ENCODE results near the gene HPSE. TPM values are rescaled to one million over a fixed set of nuclear protein-coding genes. Genes with fewer than 3 reads are reported as not detected.

Gene HPSE
- total RNA-seq, 4 donors from 2014 or later: 3.6 to 12.5 (median 8.5) TPM

DNA sequence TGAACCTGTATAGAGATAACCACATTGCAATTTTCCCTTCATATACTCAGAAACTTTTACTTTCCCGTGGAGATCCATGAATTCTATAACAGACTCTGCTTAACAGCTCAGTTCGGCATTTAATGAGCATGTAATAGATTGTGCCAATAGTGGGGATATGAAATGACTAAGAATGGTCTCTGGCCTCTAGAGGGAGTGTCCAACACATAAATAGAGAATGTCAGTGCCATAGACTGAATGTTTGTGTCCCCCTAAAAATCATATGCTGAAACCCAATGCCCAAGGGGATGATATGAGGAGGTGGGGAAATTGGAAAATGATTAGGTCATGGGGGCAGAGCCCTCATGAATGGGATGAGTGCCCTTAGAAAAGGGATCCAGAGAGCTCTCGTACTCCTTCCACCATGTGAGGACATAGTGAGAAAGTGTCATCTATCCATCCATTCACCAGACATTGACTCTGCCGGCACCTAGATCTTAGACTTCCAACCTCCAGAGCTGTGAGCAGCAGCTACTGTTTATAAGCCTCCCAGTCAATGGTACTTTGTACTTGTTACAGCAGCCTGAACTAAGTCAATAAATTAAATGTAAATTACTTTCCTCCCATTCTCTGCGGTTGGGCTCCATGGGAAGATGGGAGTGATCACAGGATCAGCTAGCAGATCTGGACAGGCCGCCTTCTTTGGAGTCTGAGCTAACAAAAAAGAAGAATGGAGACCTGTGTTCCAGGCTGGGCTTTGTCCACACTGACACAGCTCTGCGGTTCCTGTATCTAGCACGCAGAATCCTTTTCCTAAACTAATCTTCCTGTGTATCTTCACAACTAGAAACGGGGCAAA lies 28.1 kb upstream of the HPSE start:
- H3K27ac ChIP-seq: no peak overlapping the region
- H3K4me1 ChIP-seq: peaks cover 0 to 7% (median under 1%) of the 10 kb centered on the region in 3 donors
- H3K9me3 ChIP-seq: no peaks in the 10 kb centered on the region
- H3K27me3 ChIP-seq: no peaks in the 10 kb centered on the region
- no peak for TF ChIP-seq POLR2A (IDR thresholded peaks at IDR 0.05)
- TF ChIP-seq, protein P1, sequence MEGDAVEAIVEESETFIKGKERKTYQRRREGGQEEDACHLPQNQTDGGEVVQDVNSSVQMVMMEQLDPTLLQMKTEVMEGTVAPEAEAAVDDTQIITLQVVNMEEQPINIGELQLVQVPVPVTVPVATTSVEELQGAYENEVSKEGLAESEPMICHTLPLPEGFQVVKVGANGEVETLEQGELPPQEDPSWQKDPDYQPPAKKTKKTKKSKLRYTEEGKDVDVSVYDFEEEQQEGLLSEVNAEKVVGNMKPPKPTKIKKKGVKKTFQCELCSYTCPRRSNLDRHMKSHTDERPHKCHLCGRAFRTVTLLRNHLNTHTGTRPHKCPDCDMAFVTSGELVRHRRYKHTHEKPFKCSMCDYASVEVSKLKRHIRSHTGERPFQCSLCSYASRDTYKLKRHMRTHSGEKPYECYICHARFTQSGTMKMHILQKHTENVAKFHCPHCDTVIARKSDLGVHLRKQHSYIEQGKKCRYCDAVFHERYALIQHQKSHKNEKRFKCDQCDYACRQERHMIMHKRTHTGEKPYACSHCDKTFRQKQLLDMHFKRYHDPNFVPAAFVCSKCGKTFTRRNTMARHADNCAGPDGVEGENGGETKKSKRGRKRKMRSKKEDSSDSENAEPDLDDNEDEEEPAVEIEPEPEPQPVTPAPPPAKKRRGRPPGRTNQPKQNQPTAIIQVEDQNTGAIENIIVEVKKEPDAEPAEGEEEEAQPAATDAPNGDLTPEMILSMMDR (IDR thresholded peaks at IDR 0.05): peak in 1 of 6 experiments; percentile 48
- intact Hi-C loops (cut with DNase I): no loop called here
- no peak overlapping the region for H3K4me3 ChIP-seq
- DNase-seq: no peak
- 66 to 81% methylated on average over 9 of the region's 9 CpGs for WGBS, 2 donors
- no peaks in the 10 kb centered on the region for H3K36me3 ChIP-seq

DNA sequence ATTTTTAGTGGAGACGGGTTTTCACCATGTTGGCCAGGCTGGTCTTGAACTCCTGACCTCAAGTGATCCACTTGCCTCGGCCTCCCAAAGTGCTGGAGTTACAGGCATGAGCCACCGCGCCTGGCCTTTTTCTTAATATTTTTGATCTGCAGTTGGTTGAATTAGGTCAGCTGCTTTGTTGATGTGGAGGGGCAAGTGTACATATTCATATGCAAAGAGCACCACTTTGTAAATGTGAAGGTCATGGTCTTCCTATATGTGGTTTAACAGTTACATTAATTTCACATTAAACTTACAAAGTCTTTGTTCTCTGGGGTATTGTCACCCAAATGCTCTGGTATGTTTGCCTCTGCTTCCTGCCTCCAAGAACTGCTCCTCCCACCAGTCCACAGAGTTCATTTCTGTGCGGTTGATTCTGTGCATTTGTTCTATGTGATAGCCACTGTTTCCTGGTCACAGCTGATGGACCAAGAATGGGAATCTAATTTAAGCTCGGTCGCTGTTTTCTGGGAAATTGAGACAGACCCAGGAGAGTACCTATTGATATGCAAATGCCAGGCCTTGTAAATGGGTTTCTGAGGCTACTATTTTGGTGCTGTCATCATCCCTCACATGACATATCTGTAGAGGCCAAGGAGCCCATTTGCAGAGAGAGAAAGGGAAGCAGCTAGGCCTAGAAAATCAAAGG lies 26.9 kb upstream of the HPSE start:
- H3K27ac ChIP-seq: no peak overlapping the region
- 97% methylated on average over 7 of the region's 7 CpGs for WGBS, 2 donors
- peaks cover 0 to 19% (median 8%) of the 10 kb centered on the region in 3 donors for H3K4me1 ChIP-seq
- no peaks in the 10 kb centered on the region for H3K9me3 ChIP-seq
- H3K36me3 ChIP-seq: no peaks in the 10 kb centered on the region
- TF ChIP-seq, protein P1 (IDR thresholded peaks at IDR 0.05): no peak
- TF ChIP-seq POLR2A (IDR thresholded peaks at IDR 0.05): no peak
- no peak for DNase-seq
- H3K27me3 ChIP-seq: no peaks in the 10 kb centered on the region
- intact Hi-C loops (cut with DNase I): no loop called here
- no peak overlapping the region for H3K4me3 ChIP-seq

DNA sequence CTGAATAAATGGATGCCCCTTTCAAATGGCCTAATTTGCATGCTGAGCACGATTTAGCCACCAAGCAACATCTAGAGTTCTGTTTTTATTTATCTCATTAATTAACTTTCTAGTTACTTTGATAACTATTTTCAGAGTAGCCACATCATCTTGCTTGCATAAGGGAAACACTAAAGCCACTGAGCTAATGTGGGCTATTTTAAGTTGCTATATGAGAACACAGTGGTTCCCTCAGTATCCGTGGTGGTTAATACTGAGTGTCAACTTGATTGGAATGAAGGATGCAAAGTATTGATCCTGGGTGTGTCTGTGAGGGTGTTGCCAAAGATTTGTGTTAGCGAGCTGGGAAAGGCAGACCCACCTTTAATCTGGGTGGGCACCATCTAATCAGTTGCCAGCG lies 25.4 kb upstream of the HPSE start:
- H3K36me3 ChIP-seq: no peaks in the 10 kb centered on the region
- H3K4me1 ChIP-seq: peaks cover 0 to 20% (median 8%) of the 10 kb centered on the region in 3 donors
- intact Hi-C loops (cut with DNase I): no loop called here
- no peaks in the 10 kb centered on the region for H3K27me3 ChIP-seq
- no peak overlapping the region for H3K27ac ChIP-seq
- no peak for DNase-seq
- no peak overlapping the region for H3K4me3 ChIP-seq
- TF ChIP-seq, protein P1 (IDR thresholded peaks at IDR 0.05): no peak
- no peak for TF ChIP-seq POLR2A (IDR thresholded peaks at IDR 0.05)
- H3K9me3 ChIP-seq: no peaks in the 10 kb centered on the region
- 79% methylated on average over 4 of the region's 4 CpGs for WGBS, 2 donors

DNA sequence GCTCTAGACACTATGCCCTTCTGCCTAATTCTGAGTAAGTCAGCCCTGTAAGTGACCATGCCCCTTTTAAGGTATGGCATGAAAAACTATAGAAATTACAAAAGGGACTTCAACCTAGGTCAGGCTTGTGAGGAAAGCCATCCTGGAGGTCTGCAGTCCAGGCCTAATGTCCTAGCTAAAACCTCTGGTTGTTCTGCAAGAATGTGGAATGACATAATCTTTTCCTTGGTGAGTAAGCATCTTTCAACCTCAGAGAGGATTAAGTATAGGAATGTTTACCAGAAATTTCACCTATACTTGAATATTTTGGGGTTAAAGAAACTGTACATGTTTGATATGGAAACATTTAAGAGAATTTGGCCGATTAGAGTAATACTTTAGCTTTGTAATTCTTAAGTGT lies 23.8 kb upstream of the HPSE start:
- intact Hi-C loops (cut with DNase I): no loop called here
- 50 to 78% methylated on average over 1 of the region's 1 CpG for WGBS, 2 donors
- H3K4me1 ChIP-seq: peaks cover 0 to 20% (median 8%) of the 10 kb centered on the region in 3 donors

More for the DNA sequence above, 23.8 kb upstream of the HPSE start:
- Histone ChIP-seq H3K36me3 (no peaks in the 10 kb centered on the region), H3K9me3 (no peaks in the 10 kb centered on the region), H3K4me3 (no peak overlapping the region), H3K27ac (no peak overlapping the region), H3K27me3 (no peaks in the 10 kb centered on the region)
- TF ChIP-seq, protein P1 (IDR thresholded peaks at IDR 0.05): no peak
- no peak for TF ChIP-seq POLR2A (IDR thresholded peaks at IDR 0.05)
- DNase-seq: no peak
